GM12874 (cell line): ENCODE data around the gene RNU7-1.

Experiments
- TF ChIP-seq, protein P1 (sequence below): IDR thresholded peaks from 2 replicates; pipeline ENCODE4 v1.5.1; 2011; ENCODE audit warnings: low read depth, mild to moderate bottlenecking, control low read depth, low read length, moderate library complexity; ENCODE audit not compliant: insufficient read depth

The RNU7-1 gene

GRCh38 chr12:6923003-6923732, 20.4 kb upstream of the RNU7-1 start:
- TF ChIP-seq, protein P1, sequence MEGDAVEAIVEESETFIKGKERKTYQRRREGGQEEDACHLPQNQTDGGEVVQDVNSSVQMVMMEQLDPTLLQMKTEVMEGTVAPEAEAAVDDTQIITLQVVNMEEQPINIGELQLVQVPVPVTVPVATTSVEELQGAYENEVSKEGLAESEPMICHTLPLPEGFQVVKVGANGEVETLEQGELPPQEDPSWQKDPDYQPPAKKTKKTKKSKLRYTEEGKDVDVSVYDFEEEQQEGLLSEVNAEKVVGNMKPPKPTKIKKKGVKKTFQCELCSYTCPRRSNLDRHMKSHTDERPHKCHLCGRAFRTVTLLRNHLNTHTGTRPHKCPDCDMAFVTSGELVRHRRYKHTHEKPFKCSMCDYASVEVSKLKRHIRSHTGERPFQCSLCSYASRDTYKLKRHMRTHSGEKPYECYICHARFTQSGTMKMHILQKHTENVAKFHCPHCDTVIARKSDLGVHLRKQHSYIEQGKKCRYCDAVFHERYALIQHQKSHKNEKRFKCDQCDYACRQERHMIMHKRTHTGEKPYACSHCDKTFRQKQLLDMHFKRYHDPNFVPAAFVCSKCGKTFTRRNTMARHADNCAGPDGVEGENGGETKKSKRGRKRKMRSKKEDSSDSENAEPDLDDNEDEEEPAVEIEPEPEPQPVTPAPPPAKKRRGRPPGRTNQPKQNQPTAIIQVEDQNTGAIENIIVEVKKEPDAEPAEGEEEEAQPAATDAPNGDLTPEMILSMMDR, result no peak

DNA sequence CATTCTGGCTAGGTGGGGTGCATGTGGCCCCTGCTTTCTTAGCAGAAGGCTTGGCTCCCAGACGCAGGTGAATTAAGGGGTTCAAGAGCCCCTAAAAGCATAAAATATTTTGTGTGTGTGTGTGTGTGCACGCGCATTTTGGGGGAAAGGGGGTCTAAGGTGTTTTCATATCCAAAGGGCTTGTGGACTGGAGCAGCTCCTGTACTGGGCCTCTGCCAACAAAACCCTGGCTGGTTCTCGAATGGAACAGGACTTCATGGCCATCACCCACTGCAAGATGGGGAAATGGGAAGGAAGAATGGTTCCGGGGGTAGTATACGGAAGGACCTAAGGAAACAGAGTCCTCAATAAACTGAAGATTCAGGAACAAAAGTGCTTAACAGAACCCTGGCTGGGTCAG, 19.8 kb upstream of the RNU7-1 start:
- TF ChIP-seq, protein P1, result no peak

DNA sequence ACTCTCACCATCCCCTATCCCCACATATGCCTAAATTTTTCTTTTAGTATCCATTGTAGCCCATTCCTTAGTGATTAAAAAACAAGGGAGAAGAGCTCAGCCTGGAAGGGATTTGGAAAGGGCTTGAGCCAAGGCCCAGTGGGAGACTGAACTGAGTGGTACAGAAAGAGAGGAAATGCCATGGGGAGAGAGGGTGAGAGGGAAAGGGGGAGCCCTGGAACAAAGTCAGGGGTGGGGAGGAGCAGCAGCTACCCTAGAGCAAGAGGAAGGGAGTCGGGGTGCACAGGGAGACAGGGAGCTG, 18.4 kb upstream of the RNU7-1 start:
- TF ChIP-seq, protein P1, result no peak

DNA sequence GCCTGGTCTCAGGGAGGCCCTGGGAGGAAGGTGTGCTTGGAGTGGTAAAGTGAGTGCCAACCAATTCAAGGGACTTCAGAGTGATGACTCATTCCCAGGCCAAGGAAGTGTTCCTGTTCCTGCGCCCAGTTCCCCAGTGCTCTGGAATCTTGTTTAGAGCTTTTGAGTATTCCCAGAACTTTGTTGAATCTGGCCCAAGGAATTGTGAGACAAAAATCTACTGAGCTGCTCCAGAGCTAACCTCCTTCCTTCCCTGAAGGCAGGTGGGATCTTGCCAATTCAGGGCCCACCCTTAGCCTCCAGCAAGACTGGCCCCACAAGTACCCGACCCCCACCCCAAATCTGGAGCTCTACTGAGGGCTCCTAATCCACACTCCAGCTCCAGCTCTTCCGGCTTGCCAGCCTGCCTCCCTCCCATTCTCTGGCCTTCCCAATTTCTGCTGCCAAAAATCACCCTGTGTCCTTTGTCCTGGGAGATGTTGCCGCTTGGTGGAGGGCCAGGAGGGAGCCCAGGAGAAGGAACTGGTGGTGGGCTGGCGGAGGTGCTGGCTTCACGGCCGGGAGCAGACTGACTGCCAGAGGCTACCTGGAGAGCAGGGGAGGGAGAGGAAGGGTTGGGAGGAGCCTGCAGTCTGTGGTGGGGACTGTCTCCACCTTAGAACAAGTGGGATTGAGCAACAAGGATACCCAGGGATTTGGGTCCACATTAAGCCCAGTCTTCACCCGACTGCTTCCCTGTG, 17.9 kb upstream of the RNU7-1 start:
- TF ChIP-seq, protein P1, result no peak

DNA sequence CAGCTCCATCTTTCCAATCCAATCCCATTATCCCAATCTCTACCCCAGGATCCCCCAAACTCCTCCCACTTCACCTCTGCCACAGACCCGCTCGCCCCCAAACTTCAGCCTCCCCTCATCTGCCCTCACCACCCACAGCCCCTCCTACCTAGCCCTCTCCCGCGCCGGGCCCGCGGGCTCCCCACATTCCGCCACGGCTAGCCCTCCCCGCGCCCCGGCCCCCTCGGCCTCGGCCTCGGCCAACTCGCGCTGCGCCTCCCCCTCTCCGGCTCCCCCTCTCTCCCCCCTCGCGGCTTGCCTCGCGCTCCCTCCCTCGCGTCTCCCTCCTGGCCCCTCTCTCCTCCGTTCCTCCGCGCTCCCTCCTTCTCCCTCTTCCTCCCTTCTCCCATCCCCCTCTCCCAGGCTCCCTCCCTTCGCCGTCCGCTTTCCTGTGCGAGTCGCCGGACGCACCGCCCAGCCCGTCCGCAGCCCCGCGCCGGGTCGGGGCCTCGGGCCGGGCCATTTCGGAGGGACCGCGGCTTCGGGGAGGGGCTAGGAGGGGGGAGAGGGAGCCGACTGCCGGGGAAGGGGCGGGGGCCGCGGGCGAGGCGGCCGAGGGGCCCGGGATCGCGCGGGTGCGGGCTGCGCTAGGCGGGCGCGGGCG, 16.1 kb upstream of the RNU7-1 start, which contains the start of gene ATN1:
Gene ATN1 (plus strand): TSS at position 581 of the 643 bp plus-strand sequence. CDS start 6,043 bp downstream, outside the sequence.
- TF ChIP-seq, protein P1, result no peak

GRCh38 chr12:6928022-6928702, 15.5 kb upstream of the RNU7-1 start:
- TF ChIP-seq, protein P1, result no peak
